Spleen (tissue), 11 donors: Measurements from ENCODE around the gene PTGS1. TPM values are rescaled to one million over a fixed set of nuclear protein-coding genes. Genes with fewer than 3 reads are reported as not detected.

Experiments
- DNase-seq: peaks from one replicate; pipeline ENCODE4 v3.0.0-alpha.2; 2020
- H3K27ac ChIP-seq, 8 donors: fragments of 200-600 bp; sonication (generic) in 7 of 8; 1 replicate in 4 of 8; 2 replicates in 4 of 8; pipeline versions ENCODE4 v1.5.0 to v1.8.0; 2016 to 2021; ENCODE audit warnings: inconsistent platforms in 4 of 8, mild to moderate bottlenecking in 4 of 8, moderate library complexity in 1 of 8
- H3K27me3 ChIP-seq, 7 donors: fragments of 200-600 bp; sonication (generic) in 6 of 7; replicated peaks in 1 of 7; 1 replicate in 4 of 7; 2 replicates in 3 of 7; pipeline versions ENCODE4 v1.5.0 to v1.8.0; 2016 to 2021; ENCODE audit warnings: inconsistent platforms in 3 of 7, mild to moderate bottlenecking in 1 of 7
- H3K36me3 ChIP-seq, 6 donors: fragments of 200-600 bp; sonication (generic) in 5 of 6; 1 replicate in 4 of 6; 2 replicates in 2 of 6; pipeline versions ENCODE4 v1.5.0 to v1.8.0; 2016 to 2021; ENCODE audit warnings: inconsistent platforms in 2 of 6
- H3K4me1 ChIP-seq, 6 donors: fragments of 200-600 bp; sonication (generic) in 5 of 6; 1 replicate in 3 of 6; 2 replicates in 3 of 6; pipeline versions ENCODE4 v1.5.0 to v1.8.0; 2016 to 2021; ENCODE audit warnings: inconsistent platforms in 3 of 6
- H3K4me3 ChIP-seq, 8 donors: fragments of 200-600 bp; sonication (generic) in 7 of 8; 1 replicate in 4 of 8; 2 replicates in 4 of 8; pipeline versions ENCODE4 v1.5.0 to v1.8.0; 2016 to 2021; ENCODE audit warnings: inconsistent platforms in 4 of 8, mild to moderate bottlenecking in 4 of 8, moderate library complexity in 2 of 8
- H3K9me3 ChIP-seq, 8 donors: fragments of 200-600 bp; sonication (generic) in 7 of 8; 1 replicate in 4 of 8; 2 replicates in 4 of 8; pipeline versions ENCODE4 v1.5.0 to v1.8.0; 2016 to 2021; ENCODE audit warnings: inconsistent platforms in 4 of 8
- POLR2A ChIP-seq, 3 donors: fragments of 450-650 bp; IDR thresholded peaks; one replicate each; pipeline ENCODE4 v1.5.1; 2017; ENCODE audit warnings: antibody characterized with exemption in 3 of 3, mild to moderate bottlenecking in 1 of 3
- POLR2AphosphoS5 ChIP-seq, 3 donors: sonication (generic); formaldehyde crosslinking; IDR thresholded peaks; one replicate each; pipeline ENCODE4 v1.5.1; 2017; ENCODE audit warnings: antibody characterized with exemption in 3 of 3
- WGBS, 5 donors: extraction: QIAGEN DNeasy Blood & Tissue Kit in 3 of 5; methylation state at CpG; one replicate each; pipeline versions ENCODE4 v1.1.5 to v1.1.7; 2013 to 2018; 5-methylcytosine and 5-hydroxymethylcytosine counted together
- intact Hi-C: fragments of 100-400 bp; cut with DNase I; formaldehyde crosslinking; loops from one replicate; pipeline ENCODE4 v1.15.0; 2023; ENCODE audit warnings: low total_unique reads
- polyA plus RNA-seq, 3 donors: library from polyadenylated mRNA; stranded (reverse); fragments of 200-250 nt; gene quantifications; one replicate each; pipeline ENCODE4 v1.2.1, GENCODE V29; 2013
- total RNA-seq, 7 donors: library from RNA; depleted of rRNA in 3 of 7; stranded (reverse); fragments of >200 nt in 3 of 7; fragmentation: NEBNext Ultra II Directional in 4 of 7; extraction: Animal tissue kit (Norgen Biotek cat#: 25700) in 4 of 7; gene quantifications; one replicate each; pipeline versions ENCODE4 v1.1.0 to v1.2.1, GENCODE V29; 2016 to 2021
- TF ChIP-seq, protein P1 (sequence below), 11 experiments: fragments of 200-600 bp in 7 of 11; fragments of 450-650 bp in 4 of 11; sonication (generic) in 4 of 11; IDR thresholded peaks in 8 of 11; conservative IDR thresholded peaks in 3 of 11; 1 replicate in 7 of 11; 2 replicates in 4 of 11; pipeline versions ENCODE4 v1.4.0 to v1.8.0; 2016 to 2021; ENCODE audit warnings: antibody characterized with exemption in 11 of 11, inconsistent platforms in 4 of 11, mild to moderate bottlenecking in 1 of 11
- donor health status: healthy with polysubstance abuse.
- donor health status: DM: no; HTN: no; CAD: no; lungs with moderate emphysema.
- donor health status: DM: no; HTN: no; CAD: no.
- donor health status: Bipolar disorder and iron deficiency.
- donor health status: healthy.
- donor health status: DM: no; HTN: no; CAD: no.
- donor health status: DM: yes; HTN: yes; CAD: no.

Gene PTGS1
- total and polyA plus RNA-seq, 10 donors: 2.8 to 18.6 (median 13.9) TPM

DNA sequence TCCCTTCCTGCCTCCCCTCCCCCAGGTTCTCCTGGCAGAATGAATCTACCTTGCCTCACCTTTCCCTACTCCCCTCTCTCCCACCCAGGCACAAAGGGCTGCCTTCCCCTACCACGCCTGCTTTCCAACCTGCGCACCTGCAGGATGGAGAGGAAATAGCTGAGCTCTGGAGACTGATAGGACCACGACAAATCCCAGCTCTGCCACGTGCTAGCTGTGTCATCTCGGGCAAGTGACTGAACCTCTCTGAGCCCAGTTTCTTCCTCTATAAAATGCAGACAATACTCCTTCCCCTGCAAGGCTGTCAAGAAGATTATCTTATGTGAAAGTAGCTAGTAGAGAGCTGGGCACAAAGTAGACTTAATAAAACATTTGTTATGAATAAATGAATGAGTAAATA lies 31.2 kb upstream of the PTGS1 start:
- Histone ChIP-seq H3K27ac (no peak overlapping the region), H3K27me3 (peaks cover 0 to 4% (median 0%) of the 10 kb centered on the region in 7 donors), H3K4me1 (peaks cover 0 to 3% (median 0%) of the 10 kb centered on the region in 6 donors), H3K4me3 (no peak overlapping the region), H3K9me3 (no peaks in the 10 kb centered on the region), H3K36me3 (no peaks in the 10 kb centered on the region)
- TF ChIP-seq POLR2A (IDR thresholded peaks at IDR 0.05) (no peak), POLR2AphosphoS5 (IDR thresholded peaks at IDR 0.05) (no peak)
- TF ChIP-seq, protein P1, sequence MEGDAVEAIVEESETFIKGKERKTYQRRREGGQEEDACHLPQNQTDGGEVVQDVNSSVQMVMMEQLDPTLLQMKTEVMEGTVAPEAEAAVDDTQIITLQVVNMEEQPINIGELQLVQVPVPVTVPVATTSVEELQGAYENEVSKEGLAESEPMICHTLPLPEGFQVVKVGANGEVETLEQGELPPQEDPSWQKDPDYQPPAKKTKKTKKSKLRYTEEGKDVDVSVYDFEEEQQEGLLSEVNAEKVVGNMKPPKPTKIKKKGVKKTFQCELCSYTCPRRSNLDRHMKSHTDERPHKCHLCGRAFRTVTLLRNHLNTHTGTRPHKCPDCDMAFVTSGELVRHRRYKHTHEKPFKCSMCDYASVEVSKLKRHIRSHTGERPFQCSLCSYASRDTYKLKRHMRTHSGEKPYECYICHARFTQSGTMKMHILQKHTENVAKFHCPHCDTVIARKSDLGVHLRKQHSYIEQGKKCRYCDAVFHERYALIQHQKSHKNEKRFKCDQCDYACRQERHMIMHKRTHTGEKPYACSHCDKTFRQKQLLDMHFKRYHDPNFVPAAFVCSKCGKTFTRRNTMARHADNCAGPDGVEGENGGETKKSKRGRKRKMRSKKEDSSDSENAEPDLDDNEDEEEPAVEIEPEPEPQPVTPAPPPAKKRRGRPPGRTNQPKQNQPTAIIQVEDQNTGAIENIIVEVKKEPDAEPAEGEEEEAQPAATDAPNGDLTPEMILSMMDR (IDR thresholded peaks at IDR 0.05 in 8 of 11, conservative IDR thresholded peaks at IDR 0.05 in 3 of 11): no peak
- peak; percentile 21 for DNase-seq
- 76 to 87% (median 78%) methylated on average over 5 of the region's 5 CpGs for WGBS, 5 donors
- intact Hi-C loops: no loop called here

DNA sequence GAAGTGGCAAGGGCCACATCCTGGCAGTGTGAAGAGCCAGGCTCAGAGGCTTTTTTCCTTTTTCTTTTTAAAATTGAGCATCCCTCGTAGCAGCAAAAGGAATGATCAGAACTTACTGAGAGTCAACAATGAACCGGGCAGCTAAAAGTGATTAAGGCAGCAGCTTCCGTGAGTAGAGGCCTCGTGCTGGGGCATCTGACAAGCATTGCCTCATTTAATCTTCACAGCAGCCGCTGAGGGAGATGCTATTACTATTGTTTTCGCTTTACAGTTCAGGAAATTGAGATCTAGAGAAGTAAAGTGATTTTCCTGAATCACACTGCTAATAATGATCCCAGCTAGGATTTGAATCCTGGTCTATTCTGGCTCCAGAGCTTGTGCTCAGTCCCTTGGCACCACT lies 30.7 kb upstream of the PTGS1 start:
- intact Hi-C loops: no loop called here
- DNase-seq: no peak
- WGBS, 5 donors: 68 to 85% (median 79%) methylated on average over 6 of the region's 6 CpGs
- Histone ChIP-seq H3K4me1 (peaks cover 0 to 3% (median 0%) of the 10 kb centered on the region in 6 donors), H3K36me3 (no peaks in the 10 kb centered on the region), H3K27me3 (peaks cover 0 to 4% (median 0%) of the 10 kb centered on the region in 7 donors), H3K9me3 (no peaks in the 10 kb centered on the region), H3K27ac (no peak overlapping the region), H3K4me3 (no peak overlapping the region)
- TF ChIP-seq POLR2A (IDR thresholded peaks at IDR 0.05) (no peak), POLR2AphosphoS5 (IDR thresholded peaks at IDR 0.05) (no peak)
- TF ChIP-seq, protein P1 (IDR thresholded peaks at IDR 0.05 in 8 of 11, conservative IDR thresholded peaks at IDR 0.05 in 3 of 11): no peak

DNA sequence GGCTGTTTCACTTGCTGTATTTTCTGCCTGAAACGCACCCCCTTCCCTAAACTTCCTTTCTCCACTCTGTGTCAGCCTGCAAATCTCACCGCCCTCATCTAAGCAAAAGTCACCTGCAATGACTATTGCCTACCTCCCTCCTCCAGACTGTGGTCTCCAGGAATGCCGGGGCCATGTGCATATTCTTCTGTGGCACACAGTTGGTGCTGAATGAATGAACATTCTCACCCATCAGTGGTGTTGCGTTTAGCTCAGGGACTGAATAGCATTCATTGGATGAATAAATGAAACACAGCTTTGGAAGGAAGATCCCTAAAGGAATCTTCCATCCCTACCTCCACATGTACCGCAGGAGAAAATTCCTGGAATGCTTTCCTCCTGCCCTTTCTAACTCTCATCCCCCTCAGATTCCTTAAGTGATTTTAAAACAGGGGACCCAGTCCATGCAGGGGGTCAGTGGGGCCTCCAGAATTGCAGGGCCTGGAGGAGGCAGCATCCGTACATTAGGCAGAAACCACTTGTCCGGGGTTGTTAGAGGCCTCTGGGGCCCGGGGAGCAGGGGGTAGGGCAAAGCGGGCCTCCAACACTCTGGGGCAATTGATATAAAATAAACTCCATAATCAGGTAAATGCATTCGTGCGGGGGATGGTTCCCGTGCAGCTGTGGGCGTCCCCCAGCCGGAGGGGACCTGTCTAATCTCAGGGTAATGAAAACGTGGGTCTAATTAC lies 28.3 kb upstream of the PTGS1 start:
- H3K4me3 ChIP-seq: no peak overlapping the region
- 83 to 93% (median 92%) methylated on average over 15 of the region's 15 CpGs for WGBS, 5 donors
- DNase-seq: peak; percentile 48
- no peak for TF ChIP-seq POLR2A (IDR thresholded peaks at IDR 0.05)
- TF ChIP-seq, protein P1 (IDR thresholded peaks at IDR 0.05 in 8 of 11, conservative IDR thresholded peaks at IDR 0.05 in 3 of 11): no peak
- no peak for TF ChIP-seq POLR2AphosphoS5 (IDR thresholded peaks at IDR 0.05)
- peaks cover 0 to 18% (median 7%) of the 10 kb centered on the region in 7 donors for H3K27me3 ChIP-seq
- H3K36me3 ChIP-seq: no peaks in the 10 kb centered on the region
- no peaks in the 10 kb centered on the region for H3K9me3 ChIP-seq
- no peak overlapping the region for H3K27ac ChIP-seq
- H3K4me1 ChIP-seq: peaks cover 2 to 15% (median 11%) of the 10 kb centered on the region in 6 donors
- intact Hi-C loops: no loop called here
